A549 (cell line): ENCODE data around the gene IFNB1. TPM values are rescaled to one million over a fixed set of nuclear protein-coding genes. Genes with fewer than 3 reads are reported as not detected.

Experiments
- ATAC-seq, 2 experiments: fragments of 200-7000 bp in 1 of 2; fragments of >200 bp in 1 of 2; cut with Nextera tagmentation in 1 of 2; cut with Tn5 transposase in 1 of 2; 3 replicates each; pipeline versions ENCODE4 v1.8.0 to v1.9.1; 2018 to 2020; ENCODE audit warnings: mild to moderate bottlenecking in 1 of 2, moderate library complexity in 1 of 2
- CTCF ChIA-PET: fragments of 300-600 bp; sonication (Branson Sonifier 250); formaldehyde crosslinking; extraction: SDS; loops from one replicate; lab custom pipeline; 2021; ENCODE audit warnings: antibody characterized with exemption, inconsistent platforms; lab: Yijun Ruan, JAX
- POLR2A ChIA-PET: fragments of 350-600 bp; formaldehyde crosslinking; extraction: SDS; loops from one replicate; lab custom pipeline; 2021; ENCODE audit warnings: antibody characterized with exemption, inconsistent platforms; lab: Yijun Ruan, JAX
- DNase-seq, 2 experiments: peaks; one replicate each; pipeline versions ENCODE4 v3.0.0 to v3.0.0-alpha.2; 2011 to 2016; ENCODE audit warnings: low read depth in 1 of 2, low spot score in 1 of 2
- FAIRE-seq: peaks from 2 replicates; lab custom pipeline; 2011; peaks lifted over from hg19 to GRCh38; lab: Jason Lieb, UNC
- H3K27ac ChIP-seq, 2 experiments: fragments of >200 bp; sonication (Bioruptor Twin); formaldehyde crosslinking; 3 replicates each; pipeline ENCODE4 v1.5.1; 2016 to 2017
- H3K4me1 ChIP-seq: fragments of >200 bp; sonication (Bioruptor Twin); formaldehyde crosslinking; 3 replicates; pipeline ENCODE4 v1.6.1; 2016
- H3K4me2 ChIP-seq: fragments of >200 bp; sonication (Bioruptor Twin); formaldehyde crosslinking; 3 replicates; pipeline ENCODE4 v1.6.1; 2016
- H3K4me3 ChIP-seq: fragments of >200 bp; sonication (Bioruptor Twin); formaldehyde crosslinking; 3 replicates; pipeline ENCODE4 v1.5.1; 2016
- H3K9me3 ChIP-seq: fragments of >200 bp; sonication (Bioruptor Twin); formaldehyde crosslinking; 3 replicates; pipeline ENCODE4 v1.6.1; 2016
- CHD4 ChIP-seq: fragments of 200-600 bp; sonication (generic); IDR thresholded peaks from 2 replicates; pipeline ENCODE4 v1.6.1; 2016; ENCODE audit warnings: antibody characterized with exemption, mild to moderate bottlenecking, borderline replicate concordance
- EHF ChIP-seq: fragments of 250-450 bp; sonication (Bioruptor Pico); IDR thresholded peaks from 2 replicates; pipeline ENCODE4 v1.5.0; 2020; ENCODE audit warnings: mild to moderate bottlenecking
- EP300 ChIP-seq, 2 experiments: fragments of >200 bp; sonication (Bioruptor Twin); formaldehyde crosslinking; IDR thresholded peaks; 2 replicates in 1 of 2; 3 replicates in 1 of 2; pipeline ENCODE4 v1.6.1; 2016 to 2017
- FOSL2 ChIP-seq, 2 experiments: fragments of 450-650 bp in 1 of 2; fragments of >200 bp in 1 of 2; sonication (Bioruptor Twin) in 1 of 2; formaldehyde crosslinking; IDR thresholded peaks; 2 replicates each; pipeline versions ENCODE4 v1.5.0 to v1.6.1; 2016 to 2020; ENCODE audit warnings: mild to moderate bottlenecking in 1 of 2, moderate library complexity in 1 of 2
- GATA3 ChIP-seq: IDR thresholded peaks from 2 replicates; pipeline ENCODE4 v1.6.1; 2012; ENCODE audit warnings: borderline replicate concordance
- HDAC2 ChIP-seq: fragments of 200-600 bp; sonication (generic); IDR thresholded peaks from 2 replicates; pipeline ENCODE4 v1.6.1; 2016
- HEYL ChIP-seq: fragments of 250-450 bp; sonication (Bioruptor Pico); IDR thresholded peaks from 2 replicates; pipeline ENCODE4 v1.8.0; 2021; ENCODE audit warnings: mild to moderate bottlenecking, moderate library complexity
- HOXA7 ChIP-seq: fragments of 250-450 bp; sonication (Bioruptor Pico); IDR thresholded peaks from 2 replicates; pipeline ENCODE4 v1.5.0; 2020; ENCODE audit warnings: mild to moderate bottlenecking, moderate library complexity
- HOXB13 ChIP-seq: fragments of 250-450 bp; sonication (Bioruptor Pico); IDR thresholded peaks from 2 replicates; pipeline ENCODE4 v1.5.0; 2020; ENCODE audit warnings: low read depth, mild to moderate bottlenecking, moderate library complexity
- HOXB5 ChIP-seq: fragments of 250-450 bp; sonication (Bioruptor Pico); IDR thresholded peaks from 2 replicates; pipeline ENCODE4 v1.5.0; 2020; ENCODE audit warnings: mild to moderate bottlenecking, moderate library complexity
- JUN ChIP-seq, 2 experiments: fragments of >200 bp; sonication (Bioruptor Twin); formaldehyde crosslinking; IDR thresholded peaks; 2 replicates in 1 of 2; 3 replicates in 1 of 2; pipeline ENCODE4 v1.6.1; 2016 to 2017
- JUNB ChIP-seq: fragments of >200 bp; sonication (Bioruptor Twin); formaldehyde crosslinking; IDR thresholded peaks from 2 replicates; pipeline ENCODE4 v1.6.1; 2016
- KDM1A ChIP-seq: fragments of 200-600 bp; sonication (generic); IDR thresholded peaks from 2 replicates; pipeline ENCODE4 v1.6.1; 2016; ENCODE audit warnings: low read depth, mild to moderate bottlenecking
- MAFK ChIP-seq: fragments of 450-650 bp; IDR thresholded peaks from 2 replicates; pipeline ENCODE4 v1.6.1; 2014; ENCODE audit not compliant: partially characterized antibody
- MYC ChIP-seq: IDR thresholded peaks from 2 replicates; pipeline ENCODE4 v1.6.1; 2012; ENCODE audit warnings: mild to moderate bottlenecking, inconsistent platforms, low read length, improper control_type of control experiment, borderline replicate concordance
- RAD21 ChIP-seq, 2 experiments: fragments of >200 bp in 1 of 2; sonication (Bioruptor Twin) in 1 of 2; formaldehyde crosslinking in 1 of 2; IDR thresholded peaks in 1 of 2; conservative IDR thresholded peaks in 1 of 2; 2 replicates in 1 of 2; 3 replicates in 1 of 2; pipeline ENCODE4 v1.6.1; 2012 to 2018; ENCODE audit warnings: inconsistent platforms in 1 of 2
- RARB ChIP-seq: fragments of 250-450 bp; sonication (Bioruptor Pico); IDR thresholded peaks from 2 replicates; pipeline ENCODE4 v1.8.0; 2021; ENCODE audit warnings: mild to moderate bottlenecking, moderate library complexity
- RFX5 ChIP-seq: fragments of 450-650 bp; IDR thresholded peaks from 2 replicates; pipeline ENCODE4 v1.7.1; 2014; ENCODE audit warnings: antibody characterized with exemption, mild to moderate bottlenecking, moderate library complexity
- TFCP2L1 ChIP-seq: fragments of 250-450 bp; sonication (Bioruptor Pico); IDR thresholded peaks from 2 replicates; pipeline ENCODE4 v1.5.0; 2021; ENCODE audit warnings: mild to moderate bottlenecking
- TP53 ChIP-seq: fragments of 250-450 bp; sonication (Bioruptor Pico); IDR thresholded peaks from 2 replicates; pipeline ENCODE4 v1.5.0; 2021; ENCODE audit warnings: mild to moderate bottlenecking, moderate library complexity
- WGBS: methylation state at CpG from one replicate; pipeline ENCODE4 v1.1.6; 2017; ENCODE audit errors: missing lambda C conversion rate; 5-methylcytosine and 5-hydroxymethylcytosine counted together
- polyA plus RNA-seq, 4 experiments: library from polyadenylated mRNA; depleted of rRNA in 3 of 4; stranded (reverse); fragments of >200 nt; fragmentation: RNase III in 1 of 4; extraction: RNeasy Plus Mini Kit Qiagen cat#74134 plus additional on column Dnase treatment in 1 of 4; gene quantifications; 2 replicates in 3 of 4; 3 replicates in 1 of 4; pipeline ENCODE4 v1.2.3, GENCODE V29; 2011 to 2017
- TF ChIP-seq, protein P1 (sequence below): IDR thresholded peaks from 2 replicates; pipeline ENCODE4 v1.6.1; 2012
- TF ChIP-seq, protein P2 (sequence below): fragments of >200 bp; sonication (Bioruptor Twin); formaldehyde crosslinking; IDR thresholded peaks from 3 replicates; pipeline ENCODE4 v1.5.1; 2016
- TF ChIP-seq, protein P3 (sequence below): IDR thresholded peaks from 2 replicates; pipeline ENCODE4 v1.6.1; 2012; ENCODE audit warnings: low read depth, borderline replicate concordance
- TF ChIP-seq, protein P4 (sequence below): fragments of 150-350 bp; IDR thresholded peaks from 2 replicates; pipeline ENCODE4 v1.6.1; 2014; ENCODE audit warnings: low read depth, mild to moderate bottlenecking, low read length

IFNB1 gene
- polyA plus RNA-seq, 2 of the 4 experiments (the other 2 are of a cell fraction): not detected

DNA sequence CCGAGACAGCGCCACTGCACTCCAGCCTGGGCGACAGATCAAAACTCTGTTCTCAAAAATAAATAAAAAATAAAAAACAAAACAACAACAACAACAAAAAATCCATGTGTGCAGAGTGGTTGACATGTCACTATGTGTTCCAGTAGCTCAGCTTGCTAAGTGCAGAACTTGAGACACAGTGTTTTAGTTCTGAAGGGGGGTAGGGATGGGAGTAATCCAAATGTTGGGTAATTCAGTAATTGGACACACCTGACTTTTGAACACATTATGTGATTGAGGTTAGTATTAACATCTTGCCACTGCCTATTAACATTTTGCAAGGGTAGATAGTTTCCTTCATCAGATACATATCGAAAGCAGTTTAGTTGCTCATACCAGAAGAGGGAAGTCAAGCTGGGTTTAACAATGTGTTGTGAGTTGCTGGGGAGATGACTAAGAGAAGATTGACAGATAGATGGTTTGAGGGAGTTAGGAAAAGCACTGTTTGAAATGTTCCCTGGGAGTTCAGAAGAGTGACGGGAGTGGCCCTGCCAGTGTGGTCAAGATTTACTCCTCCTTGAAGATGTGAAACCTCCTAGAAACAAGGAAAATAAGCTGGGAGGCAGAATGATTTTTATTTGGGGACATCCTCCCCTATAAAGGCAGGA lies 47.2 kb downstream of the IFNB1 start:
- H3K4me3 ChIP-seq: no peak overlapping the region; the same call in 2 of the 3 replicates

DNA sequence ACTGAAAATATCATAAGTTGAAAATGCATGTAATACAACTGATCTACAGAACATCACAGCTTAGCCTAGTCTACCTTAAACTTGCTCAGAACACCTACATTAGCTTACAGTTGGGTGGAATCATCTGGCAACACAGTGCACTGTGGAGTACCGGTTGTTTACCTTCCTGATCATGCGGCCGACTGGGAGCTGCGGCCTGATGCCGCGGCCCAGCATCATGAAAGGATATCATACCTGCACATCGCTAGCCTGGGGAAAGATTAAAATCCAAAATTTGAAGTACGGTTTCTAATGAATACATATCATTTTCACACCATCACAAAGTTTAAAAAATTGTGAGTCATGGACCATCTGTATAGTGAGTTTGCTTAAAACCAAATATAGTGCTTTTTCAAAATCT lies 48.1 kb downstream of the IFNB1 start:
- ChIA-PET POLR2A (no interaction called here), CTCF (interaction anchor here (1.6 kb wide), 1 partner anchor 81 kb away, joined by 3 read pairs; no protein-coding TSS in a partner anchor)
- no peak for TF ChIP-seq HOXB13
- no peak for TF ChIP-seq JUN (IDR thresholded peaks at IDR 0.05)
- TF ChIP-seq RARB (CRISPR knock-in tag): no peak
- peaks cover 16% of the 10 kb centered on the region for H3K4me1 ChIP-seq
- WGBS: 83% methylated on average over 8 of the region's 8 CpGs
- DNase-seq (no peak), FAIRE-seq (no peak), ATAC-seq (no peak)
- no peak overlapping the region for H3K4me2 ChIP-seq
- H3K9me3 ChIP-seq: no peaks in the 10 kb centered on the region
- H3K27ac ChIP-seq: no peak overlapping the region
- no peak overlapping the region for H3K4me3 ChIP-seq

More for the DNA sequence above, 47.2 kb downstream of the IFNB1 start:
- H3K4me1 ChIP-seq: peaks cover 16% of the 10 kb centered on the region
- H3K4me2 ChIP-seq: peak overlapping the region; percentile 82
- POLR2A ChIA-PET: no interaction called here
- CTCF ChIA-PET: interaction anchor here (0.6 to 1.6 kb wide), 2 partner anchors 81 to 662 kb away, joined by 3 read pairs; no protein-coding TSS in a partner anchor
- no peaks in the 10 kb centered on the region for H3K9me3 ChIP-seq
- WGBS: 94% methylated on average over 5 of the region's 5 CpGs
- ATAC-seq (peak; percentile 52 to 58; a peak in 4 of 6 replicates), DNase-seq (peak in 1 of 2 experiments; percentile 12), FAIRE-seq (peak; percentile 61)
- TF ChIP-seq TFCP2L1 (CRISPR knock-in tag): no peak
- TF ChIP-seq HOXB5: no peak
- TF ChIP-seq, protein P1, sequence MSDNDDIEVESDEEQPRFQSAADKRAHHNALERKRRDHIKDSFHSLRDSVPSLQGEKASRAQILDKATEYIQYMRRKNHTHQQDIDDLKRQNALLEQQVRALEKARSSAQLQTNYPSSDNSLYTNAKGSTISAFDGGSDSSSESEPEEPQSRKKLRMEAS: no peak
- no peak for TF ChIP-seq JUNB
- TF ChIP-seq CHD4: no peak
- TF ChIP-seq, protein P2, sequence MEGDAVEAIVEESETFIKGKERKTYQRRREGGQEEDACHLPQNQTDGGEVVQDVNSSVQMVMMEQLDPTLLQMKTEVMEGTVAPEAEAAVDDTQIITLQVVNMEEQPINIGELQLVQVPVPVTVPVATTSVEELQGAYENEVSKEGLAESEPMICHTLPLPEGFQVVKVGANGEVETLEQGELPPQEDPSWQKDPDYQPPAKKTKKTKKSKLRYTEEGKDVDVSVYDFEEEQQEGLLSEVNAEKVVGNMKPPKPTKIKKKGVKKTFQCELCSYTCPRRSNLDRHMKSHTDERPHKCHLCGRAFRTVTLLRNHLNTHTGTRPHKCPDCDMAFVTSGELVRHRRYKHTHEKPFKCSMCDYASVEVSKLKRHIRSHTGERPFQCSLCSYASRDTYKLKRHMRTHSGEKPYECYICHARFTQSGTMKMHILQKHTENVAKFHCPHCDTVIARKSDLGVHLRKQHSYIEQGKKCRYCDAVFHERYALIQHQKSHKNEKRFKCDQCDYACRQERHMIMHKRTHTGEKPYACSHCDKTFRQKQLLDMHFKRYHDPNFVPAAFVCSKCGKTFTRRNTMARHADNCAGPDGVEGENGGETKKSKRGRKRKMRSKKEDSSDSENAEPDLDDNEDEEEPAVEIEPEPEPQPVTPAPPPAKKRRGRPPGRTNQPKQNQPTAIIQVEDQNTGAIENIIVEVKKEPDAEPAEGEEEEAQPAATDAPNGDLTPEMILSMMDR: no peak
- TF ChIP-seq EHF: no peak
- TF ChIP-seq RFX5: no peak
- TF ChIP-seq, protein P3, sequence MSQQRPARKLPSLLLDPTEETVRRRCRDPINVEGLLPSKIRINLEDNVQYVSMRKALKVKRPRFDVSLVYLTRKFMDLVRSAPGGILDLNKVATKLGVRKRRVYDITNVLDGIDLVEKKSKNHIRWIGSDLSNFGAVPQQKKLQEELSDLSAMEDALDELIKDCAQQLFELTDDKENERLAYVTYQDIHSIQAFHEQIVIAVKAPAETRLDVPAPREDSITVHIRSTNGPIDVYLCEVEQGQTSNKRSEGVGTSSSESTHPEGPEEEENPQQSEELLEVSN: no peak
- no peak overlapping the region; a peak in 1 of 6 replicates for H3K27ac ChIP-seq

DNA sequence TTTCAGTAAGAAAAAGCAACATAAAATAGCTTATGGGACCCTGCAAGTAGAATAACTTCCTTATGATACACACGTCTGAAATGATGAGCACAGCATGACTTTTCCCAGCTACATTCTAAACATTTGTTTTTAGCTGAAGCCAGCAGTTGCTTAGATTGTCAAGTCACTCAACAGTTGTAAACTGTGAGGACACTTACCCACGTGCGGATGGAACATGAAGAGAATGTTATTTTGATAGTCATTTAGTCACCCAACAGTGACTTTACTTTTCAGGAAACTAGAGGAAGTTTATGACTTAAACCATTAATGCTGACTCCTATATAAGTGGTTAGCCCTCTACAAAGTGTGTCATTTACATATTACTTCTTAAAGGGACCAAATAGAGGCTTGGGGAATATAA lies 49.3 kb downstream of the IFNB1 start:
- ChIA-PET POLR2A (no interaction called here), CTCF (no interaction called here)
- peak; percentile 73 for FAIRE-seq
- WGBS: 52% methylated on average over 3 of the region's 3 CpGs
- peak; percentile 16 for TF ChIP-seq MAFK
- TF ChIP-seq, protein P1: no peak
- H3K9me3 ChIP-seq: no peaks in the 10 kb centered on the region
- no peak overlapping the region for H3K4me2 ChIP-seq
- H3K4me1 ChIP-seq: peaks cover 16% of the 10 kb centered on the region
- DNase-seq: no peak
- H3K27ac ChIP-seq: no peak overlapping the region
- H3K4me3 ChIP-seq: no peak overlapping the region
- no peak for ATAC-seq

DNA sequence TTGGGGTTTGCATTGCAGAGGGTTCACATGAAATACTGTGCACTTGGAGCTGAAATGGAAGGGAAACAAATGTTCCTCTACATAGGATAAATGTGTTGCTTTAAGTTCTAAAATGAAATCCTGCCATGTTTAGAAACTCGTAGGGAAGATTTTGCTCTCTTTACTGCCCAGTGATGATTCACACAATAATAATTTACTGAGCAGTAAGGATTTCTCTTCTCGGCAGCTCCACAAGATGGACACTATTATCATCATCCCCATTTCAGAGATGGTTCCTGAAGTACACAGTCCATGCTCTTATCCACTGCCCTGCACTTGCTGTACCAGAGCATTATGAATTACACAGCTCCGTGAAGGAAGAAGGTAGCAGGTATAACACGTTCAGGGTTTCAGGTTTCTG lies 50.4 kb downstream of the IFNB1 start:
- Histone ChIP-seq H3K4me2 (no peak overlapping the region; the same call in 2 of the 3 replicates), H3K27ac (no peak overlapping the region), H3K9me3 (no peaks in the 10 kb centered on the region), H3K4me1 (peaks cover 16% of the 10 kb centered on the region), H3K4me3 (no peak overlapping the region)
- 46% methylated on average over 4 of the region's 4 CpGs for WGBS
- ChIA-PET POLR2A (interaction anchor here (0.7 kb wide), 1 partner anchor 125 kb away, joined by 4 read pairs; no protein-coding TSS in a partner anchor), CTCF (no interaction called here)
- FAIRE-seq (no peak), DNase-seq (no peak), ATAC-seq (peak in 1 of 2 experiments; percentile 13; a peak in 1 of 6 replicates)
- TF ChIP-seq TP53 (CRISPR knock-in tag) (no peak), MYC (no peak), RFX5 (no peak), HDAC2 (no peak), GATA3 (no peak), MAFK (no peak), EP300 (IDR thresholded peaks at IDR 0.05) (no peak), HOXB5 (no peak), HEYL (CRISPR knock-in tag) (no peak), RAD21 (conservative IDR thresholded peaks at IDR 0.05 in 1 of 2, IDR thresholded peaks at IDR 0.05 in 1 of 2) (no peak), HOXA7 (CRISPR knock-in tag) (no peak), FOSL2 (IDR thresholded peaks at IDR 0.05) (no peak), FOSL2 (CRISPR knock-in tag; IDR thresholded peaks at IDR 0.05) (no peak), KDM1A (no peak)
- TF ChIP-seq, protein P4, sequence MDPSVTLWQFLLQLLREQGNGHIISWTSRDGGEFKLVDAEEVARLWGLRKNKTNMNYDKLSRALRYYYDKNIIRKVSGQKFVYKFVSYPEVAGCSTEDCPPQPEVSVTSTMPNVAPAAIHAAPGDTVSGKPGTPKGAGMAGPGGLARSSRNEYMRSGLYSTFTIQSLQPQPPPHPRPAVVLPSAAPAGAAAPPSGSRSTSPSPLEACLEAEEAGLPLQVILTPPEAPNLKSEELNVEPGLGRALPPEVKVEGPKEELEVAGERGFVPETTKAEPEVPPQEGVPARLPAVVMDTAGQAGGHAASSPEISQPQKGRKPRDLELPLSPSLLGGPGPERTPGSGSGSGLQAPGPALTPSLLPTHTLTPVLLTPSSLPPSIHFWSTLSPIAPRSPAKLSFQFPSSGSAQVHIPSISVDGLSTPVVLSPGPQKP: no peak
- TF ChIP-seq, protein P1: no peak
